Spinal cord (tissue), 10 donors: ENCODE results near the gene CFAP141. TPM values are rescaled to one million over a fixed set of nuclear protein-coding genes. Genes with fewer than 3 reads are reported as not detected.
A peak's percentile ranks its signal among the peaks of the same experiment; 100 is the strongest.
"Not testable (repeated sequence)": the region's sequence is repeated elsewhere in the genome, so short reads cannot be mapped to it uniquely, and the experiment has no call there.

ENCODE experiments used
- DNase-seq, 6 donors: peaks; one replicate each; pipeline versions ENCODE4 v3.0.0 to v3.0.0-alpha.2; 2013 to 2015; ENCODE audit warnings: low spot score in 6 of 6, low read depth in 4 of 6
- H3K27ac ChIP-seq: one replicate; pipeline ENCODE4 v1.5.1; 2013; ENCODE audit warnings: low read depth, low read length, control low read depth
- H3K27me3 ChIP-seq: one replicate; pipeline ENCODE4 v1.6.1; 2013; ENCODE audit warnings: low read length; ENCODE audit not compliant: control insufficient read depth, insufficient read depth
- H3K36me3 ChIP-seq: one replicate; pipeline ENCODE4 v1.6.1; 2013; ENCODE audit warnings: low read length; ENCODE audit not compliant: control insufficient read depth, insufficient read depth
- H3K4me1 ChIP-seq: one replicate; pipeline ENCODE4 v1.6.1; 2013; ENCODE audit warnings: low read length; ENCODE audit not compliant: control insufficient read depth, insufficient read depth
- H3K4me3 ChIP-seq: one replicate; pipeline ENCODE4 v1.5.1; 2013; ENCODE audit warnings: low read depth, low read length, control low read depth
- H3K9me3 ChIP-seq: one replicate; pipeline ENCODE4 v1.6.1; 2013; ENCODE audit warnings: low read length; ENCODE audit not compliant: control insufficient read depth, insufficient read depth
- WGBS: methylation state at CpG from one replicate; pipeline ENCODE4 v1.1.5; 2013; ENCODE audit warnings: missing lambda C conversion rate; ENCODE audit not compliant: insufficient coverage; 5-methylcytosine and 5-hydroxymethylcytosine counted together
- long read RNA-seq, 4 donors: transcript quantifications; one replicate each; lab custom pipeline, GENCODE V29; 2026
- polyA plus RNA-seq, 2 donors: library from polyadenylated mRNA; unstranded; fragments of 120-200 nt; gene quantifications; one replicate each; pipeline ENCODE4 v1.2.1, GENCODE V29; 2013; ENCODE audit not compliant: insufficient read length in 2 of 2
- total RNA-seq, 2 donors: library from RNA; depleted of rRNA in 1 of 2; stranded (reverse); fragments of 120-200 nt in 1 of 2; fragments of >200 nt in 1 of 2; gene quantifications; one replicate each; pipeline versions ENCODE4 v1.2.3 to v1.2.4, GENCODE V29; 2013 to 2014
- donor health status: healthy.

CFAP141 gene
- under 1 TPM; 0.66 to 0.89 TPM for total RNA-seq
- polyA plus RNA-seq, result 1 to 10 TPM; 2.3 to 5.6 TPM
- long read RNA-seq, donor 1, partial matches to known transcripts, result 0 of 2 reads
- long read RNA-seq, donor 1, other reads (novel, unspliced or antisense), result 0 of 2 reads
- long read RNA-seq, donor 2, result 0 reads
- long read RNA-seq, donor 3, result 0 reads
- long read RNA-seq, donor 4, partial matches to known transcripts, result 0 of 2 reads
- long read RNA-seq, donor 4, other reads (novel, unspliced or antisense), result 0 of 2 reads

- DNase-seq, result peak in 2 of 6 donors; percentile 10 to 29
- Histone ChIP-seq H3K4me1 (no peaks in the 10 kb centered on the region), H3K27me3 (no peaks in the 10 kb centered on the region), H3K9me3 (no peaks in the 10 kb centered on the region), H3K27ac (no peak within 1 kb of the TSS), H3K36me3 (peaks cover 47% of the 10 kb centered on the region), H3K4me3 (no peak within 1 kb of the TSS)
- no CpG with 5 or more reads among the region's 1 CpG for WGBS
Observed at GRCh38 chr1:154206196-154206595, at the start of gene CFAP141. TSS of gene CFAP141 (minus strand) at chr1:154206333. CDS start at chr1:154206307, 26 bp downstream.

- H3K27me3 ChIP-seq, result no peaks in the 10 kb centered on the region
- no peak overlapping the region for H3K27ac ChIP-seq
- no peaks in the 10 kb centered on the region for H3K4me1 ChIP-seq
- H3K4me3 ChIP-seq, result no peak overlapping the region
- peaks cover 73% of the 10 kb centered on the region for H3K36me3 ChIP-seq
- no peaks in the 10 kb centered on the region for H3K9me3 ChIP-seq
- 92% methylated on average over 5 of the region's 7 CpGs for WGBS
- no peak for DNase-seq
Observed at GRCh38 chr1:154253671-154254070, 47.5 kb upstream of the CFAP141 start.

GRCh38 chr1:154241703-154242351, 35.7 kb upstream of the CFAP141 start:
- Histone ChIP-seq H3K27ac (no peak overlapping the region), H3K4me1 (no peaks in the 10 kb centered on the region), H3K36me3 (peaks cover 43% of the 10 kb centered on the region), H3K4me3 (no peak overlapping the region), H3K27me3 (no peaks in the 10 kb centered on the region), H3K9me3 (no peaks in the 10 kb centered on the region)
- DNase-seq, result no peak
- WGBS, result 98% methylated on average over 3 of the region's 3 CpGs

DNA sequence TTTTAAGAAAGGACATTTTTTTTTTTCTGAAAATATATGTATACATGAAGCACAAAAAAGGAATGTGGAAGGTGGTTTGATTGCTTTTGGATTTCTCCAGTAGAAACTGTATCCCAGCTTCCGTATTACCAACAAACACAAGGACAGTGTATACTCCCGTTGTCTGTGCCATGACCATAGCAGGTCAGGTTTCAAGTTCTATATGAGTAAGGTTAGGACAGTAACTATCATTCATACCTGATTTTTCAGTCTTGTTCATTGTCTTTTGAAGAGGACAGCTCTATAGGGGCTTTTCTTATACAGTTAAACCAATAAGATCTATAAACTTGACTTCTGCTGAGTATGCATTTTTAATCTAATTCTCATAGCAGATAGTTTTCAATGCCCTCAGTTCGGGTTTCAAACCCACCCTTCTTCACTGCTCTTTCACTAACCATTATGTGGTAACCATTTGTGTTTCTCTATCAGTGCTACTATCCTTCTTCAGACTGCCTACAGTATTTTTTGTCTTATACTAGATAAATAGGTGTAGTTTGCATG, 34.2 kb upstream of the CFAP141 start:
- Histone ChIP-seq H3K36me3 (peaks cover 46% of the 10 kb centered on the region), H3K27me3 (no peaks in the 10 kb centered on the region), H3K4me3 (no peak overlapping the region), H3K27ac (no peak overlapping the region), H3K9me3 (no peaks in the 10 kb centered on the region), H3K4me1 (no peaks in the 10 kb centered on the region)
- no peak for DNase-seq
- no CpG with 5 or more reads among the region's 3 CpGs for WGBS

- WGBS, result 83% methylated on average over 2 of the region's 3 CpGs
- Histone ChIP-seq H3K9me3 (no peaks in the 10 kb centered on the region), H3K27me3 (no peaks in the 10 kb centered on the region), H3K4me3 (no peak overlapping the region), H3K27ac (no peak overlapping the region), H3K4me1 (no peaks in the 10 kb centered on the region), H3K36me3 (peaks cover 46% of the 10 kb centered on the region)
- DNase-seq, result no peak
Observed at GRCh38 chr1:154239491-154239890, 33.4 kb upstream of the CFAP141 start.

DNA sequence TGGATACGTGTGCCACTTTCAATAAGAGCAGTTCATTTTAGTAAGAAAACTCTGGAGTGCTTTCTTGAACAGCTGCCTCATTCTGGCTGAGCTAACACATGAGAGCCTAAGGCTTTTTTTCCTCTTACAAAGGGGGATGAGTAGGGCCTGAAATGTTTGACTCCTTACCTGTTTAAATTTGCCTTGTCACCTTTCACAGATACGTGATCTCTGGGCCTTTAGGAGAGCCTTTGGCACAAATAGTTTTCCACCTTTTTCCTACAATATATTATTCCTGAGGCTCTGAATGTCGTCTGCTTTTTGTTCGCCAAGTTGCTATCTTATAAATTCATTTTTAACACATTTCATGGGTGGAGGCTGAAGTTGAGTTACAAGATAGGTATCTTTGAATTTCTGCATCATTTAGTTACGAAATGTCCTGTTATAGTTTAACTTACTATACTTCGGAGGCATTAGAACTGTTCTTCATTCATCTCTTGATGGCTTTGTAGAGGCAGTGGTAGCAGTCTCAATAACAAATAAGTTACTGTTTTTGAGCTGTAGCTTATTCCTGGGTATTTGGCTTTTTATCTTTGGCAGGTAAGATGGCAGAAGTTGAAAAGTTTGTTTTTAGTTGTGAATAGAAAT, 31.9 kb upstream of the CFAP141 start:
- 95% methylated on average over 3 of the region's 6 CpGs for WGBS
- H3K4me3 ChIP-seq, result no peak overlapping the region
- peaks cover 45% of the 10 kb centered on the region for H3K36me3 ChIP-seq
- no peak for DNase-seq
- H3K9me3 ChIP-seq, result no peaks in the 10 kb centered on the region
- no peaks in the 10 kb centered on the region for H3K4me1 ChIP-seq
- H3K27ac ChIP-seq, result no peak overlapping the region
- no peaks in the 10 kb centered on the region for H3K27me3 ChIP-seq

DNA sequence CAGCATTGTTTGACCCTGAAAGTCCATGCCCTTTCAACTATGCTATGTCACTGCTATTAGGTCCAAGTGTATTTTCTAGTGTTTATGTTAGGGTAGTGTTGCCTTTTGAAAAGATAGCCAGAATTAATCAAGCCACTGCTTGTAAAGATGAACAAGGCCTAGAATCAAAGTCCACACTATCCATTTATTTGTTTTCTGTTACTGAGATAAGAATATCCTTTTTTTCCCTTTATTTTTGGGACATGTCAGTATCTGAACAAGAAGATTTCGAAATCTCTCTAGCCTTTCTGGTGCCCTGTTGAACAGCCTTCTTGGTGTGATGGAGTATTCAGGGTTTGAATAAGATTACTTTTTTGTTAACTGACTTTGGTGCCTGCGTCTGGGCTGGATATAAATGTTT, 31.3 kb upstream of the CFAP141 start:
- H3K36me3 ChIP-seq, result peaks cover 47% of the 10 kb centered on the region
- H3K27me3 ChIP-seq, result no peaks in the 10 kb centered on the region
- H3K27ac ChIP-seq, result no peak overlapping the region
- H3K9me3 ChIP-seq, result no peaks in the 10 kb centered on the region
- 100% methylated on average over 2 of the region's 2 CpGs for WGBS
- H3K4me3 ChIP-seq, result no peak overlapping the region
- H3K4me1 ChIP-seq, result no peaks in the 10 kb centered on the region
- no peak for DNase-seq

- no CpG with 5 or more reads among the region's 4 CpGs for WGBS
- DNase-seq, result no peak
- Histone ChIP-seq H3K27ac (no peak overlapping the region), H3K4me1 (no peaks in the 10 kb centered on the region), H3K36me3 (peaks cover 53% of the 10 kb centered on the region), H3K27me3 (no peaks in the 10 kb centered on the region), H3K4me3 (no peak overlapping the region), H3K9me3 (no peaks in the 10 kb centered on the region)
Observed at GRCh38 chr1:154236855-154237254, 30.7 kb upstream of the CFAP141 start.

DNA sequence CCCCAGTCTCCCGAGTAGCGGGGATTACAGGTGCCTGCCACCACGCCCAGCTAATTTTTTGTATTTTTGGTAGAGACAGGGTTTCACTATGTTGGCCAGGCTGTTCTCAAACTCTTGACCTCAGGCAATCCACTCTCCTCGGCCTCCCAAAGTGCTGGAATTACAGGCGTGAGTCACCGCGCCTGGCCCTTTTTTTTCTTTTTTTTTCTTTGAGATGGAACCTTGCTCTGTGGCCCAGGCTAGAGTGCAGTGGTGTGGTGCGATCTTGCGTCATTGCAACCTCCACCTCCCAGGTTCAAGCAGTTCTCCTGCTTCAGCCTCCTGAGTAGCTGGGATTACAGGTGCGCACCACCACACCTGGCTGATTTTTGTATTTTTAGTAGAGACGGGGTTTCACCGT, 27.0 kb upstream of the CFAP141 start:
- WGBS, result 95% methylated on average over 4 of the region's 12 CpGs
- H3K9me3 ChIP-seq, DNase-seq, H3K27ac ChIP-seq, H3K4me1 ChIP-seq, H3K27me3 ChIP-seq, H3K4me3 ChIP-seq: not testable (repeated sequence)
- peaks cover 69% of the 10 kb centered on the region for H3K36me3 ChIP-seq
